ENCODE measurements around the gene MRPS7. TPM values are rescaled to one million over a fixed set of nuclear protein-coding genes. Genes with fewer than 3 reads are reported as not detected.

Gene MRPS7
- polyA plus RNA-seq (2012; ENCODE audit: low read depth, missing spikeins): 67.2 TPM

DNA sequence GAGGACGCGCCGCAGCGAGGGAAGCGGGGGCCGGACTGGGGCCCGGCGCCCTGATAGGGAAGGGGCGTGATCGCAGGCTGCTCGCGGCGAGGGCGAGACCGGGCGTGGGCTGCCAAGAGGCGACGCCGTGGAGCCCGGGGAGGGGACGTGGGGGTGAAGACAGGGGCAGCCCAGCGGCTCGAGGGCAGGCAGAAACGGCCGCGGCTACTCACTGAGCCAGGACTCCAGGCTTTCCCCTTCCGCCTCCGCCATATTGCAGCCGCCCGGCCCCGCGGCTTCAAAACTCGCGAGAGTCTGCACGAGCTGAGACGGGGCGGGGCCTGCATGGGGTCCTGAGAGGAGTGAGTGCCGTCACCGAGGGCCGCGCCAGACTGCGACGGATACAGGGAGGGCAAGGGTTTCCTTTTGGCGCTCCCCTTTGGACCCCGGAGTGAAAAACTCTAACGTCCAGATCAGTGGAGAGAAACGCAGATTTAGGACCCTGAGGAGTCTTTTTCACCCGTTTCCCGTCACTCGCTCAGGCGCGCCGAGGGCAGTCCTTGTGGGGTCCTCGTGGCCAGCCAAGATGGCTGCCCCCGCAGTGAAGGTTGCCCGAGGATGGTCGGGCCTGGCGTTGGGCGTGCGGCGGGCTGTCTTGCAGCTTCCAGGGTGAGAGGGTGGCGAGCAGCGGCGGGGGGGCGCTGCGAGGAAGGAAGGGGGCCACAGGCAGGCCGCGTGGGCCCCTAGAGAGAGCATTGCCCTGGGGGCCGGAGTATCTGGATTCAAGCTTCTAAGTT, at the start of gene MRPS7, which contains the start of gene GGA3:
Gene MRPS7, plus strand, starts transcription at position 544 of the 776 bp plus-strand sequence. Its CDS starts 22 bp downstream, at position 566.
Gene GGA3, minus strand, starts transcription at position 271 of the 776 bp plus-strand sequence. Its CDS starts 19 bp downstream, at position 252.
- TF ChIP-seq TAF1 (IDR thresholded peaks at IDR 0.05; ENCODE audit: low read depth, low read length) (peak; percentile 94), POLR2AphosphoS5 (IDR thresholded peaks at IDR 0.05; ENCODE audit: low read depth, low read length) (peak; percentile 77), PAX5 (IDR thresholded peaks at IDR 0.05; ENCODE audit: insufficient read depth, low read length, severe bottlenecking) (no peak), POU2F2 (IDR thresholded peaks at IDR 0.05; ENCODE audit: low read depth, low read length) (peak; percentile 40; the same call in 1 of the 2 replicates), POLR2A (IDR thresholded peaks at IDR 0.05; ENCODE audit: low read depth, low read length) (peak; percentile 76), SPI1 (IDR thresholded peaks at IDR 0.05; ENCODE audit: low read depth, low read length) (no peak)
- DNase-seq (ENCODE audit: insufficient read length, low spot score): peak; percentile 91
- peak; percentile 86 for FAIRE-seq

GRCh38 chr17:75218131-75218530, 43.5 kb upstream of the MRPS7 start:
- DNase-seq (ENCODE audit: insufficient read length, low spot score): no peak
- FAIRE-seq: no peak
- TF ChIP-seq POU2F2 (IDR thresholded peaks at IDR 0.05; ENCODE audit: low read depth, low read length) (no peak), SPI1 (IDR thresholded peaks at IDR 0.05; ENCODE audit: low read depth, low read length) (no peak), POLR2AphosphoS5 (IDR thresholded peaks at IDR 0.05; ENCODE audit: low read depth, low read length) (no peak), POLR2A (IDR thresholded peaks at IDR 0.05; ENCODE audit: low read depth, low read length) (no peak)

GRCh38 chr17:75219815-75220214, 41.9 kb upstream of the MRPS7 start:
- FAIRE-seq (no peak), DNase-seq (ENCODE audit: insufficient read length, low spot score) (no peak)

DNA sequence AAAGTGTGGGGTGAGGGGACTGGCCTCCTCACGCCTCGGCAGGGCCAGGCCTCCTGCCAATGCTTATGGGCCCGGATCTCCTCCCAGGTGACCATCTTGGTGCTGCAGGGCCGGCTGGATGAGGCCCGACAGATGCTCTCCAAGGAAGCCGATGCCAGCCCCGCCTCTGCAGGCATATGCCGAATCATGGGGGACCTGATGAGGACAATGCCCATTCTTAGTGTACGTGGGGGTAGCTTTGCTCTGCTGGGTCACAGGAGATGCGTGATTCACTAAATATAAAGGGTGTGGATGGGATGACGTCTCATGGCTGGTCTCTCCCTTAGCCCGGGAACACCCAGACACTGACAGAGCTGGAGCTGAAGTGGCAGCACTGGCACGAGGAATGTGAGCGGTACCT, 36.7 kb upstream of the MRPS7 start:
- no peak for FAIRE-seq

More at GRCh38 chr17:75219815-75220214, 41.9 kb upstream of the MRPS7 start:
- TF ChIP-seq POU2F2 (IDR thresholded peaks at IDR 0.05; ENCODE audit: low read depth, low read length): no peak
- no peak for TF ChIP-seq SPI1 (IDR thresholded peaks at IDR 0.05; ENCODE audit: low read depth, low read length)
- TF ChIP-seq POLR2AphosphoS5 (IDR thresholded peaks at IDR 0.05; ENCODE audit: low read depth, low read length): no peak
- no peak for TF ChIP-seq PAX5 (IDR thresholded peaks at IDR 0.05; ENCODE audit: insufficient read depth, low read length, severe bottlenecking)
- no peak for TF ChIP-seq POLR2A (IDR thresholded peaks at IDR 0.05; ENCODE audit: low read depth, low read length)

GRCh38 chr17:75227729-75228128, 34.0 kb upstream of the MRPS7 start:
- TF ChIP-seq POLR2AphosphoS5 (IDR thresholded peaks at IDR 0.05; ENCODE audit: low read depth, low read length) (no peak), SPI1 (IDR thresholded peaks at IDR 0.05; ENCODE audit: low read depth, low read length) (no peak)
- DNase-seq (ENCODE audit: insufficient read length, low spot score) (no peak), FAIRE-seq (no peak)

More for the DNA sequence above, 36.7 kb upstream of the MRPS7 start:
- no peak for DNase-seq (ENCODE audit: insufficient read length, low spot score)
- TF ChIP-seq POLR2A (IDR thresholded peaks at IDR 0.05; ENCODE audit: low read depth, low read length): no peak
- no peak for TF ChIP-seq TAF1 (IDR thresholded peaks at IDR 0.05; ENCODE audit: low read depth, low read length)
- TF ChIP-seq SPI1 (IDR thresholded peaks at IDR 0.05; ENCODE audit: low read depth, low read length): no peak
- no peak for TF ChIP-seq POU2F2 (IDR thresholded peaks at IDR 0.05; ENCODE audit: low read depth, low read length)
- TF ChIP-seq PAX5 (IDR thresholded peaks at IDR 0.05; ENCODE audit: insufficient read depth, low read length, severe bottlenecking): no peak
- TF ChIP-seq POLR2AphosphoS5 (IDR thresholded peaks at IDR 0.05; ENCODE audit: low read depth, low read length): no peak

DNA sequence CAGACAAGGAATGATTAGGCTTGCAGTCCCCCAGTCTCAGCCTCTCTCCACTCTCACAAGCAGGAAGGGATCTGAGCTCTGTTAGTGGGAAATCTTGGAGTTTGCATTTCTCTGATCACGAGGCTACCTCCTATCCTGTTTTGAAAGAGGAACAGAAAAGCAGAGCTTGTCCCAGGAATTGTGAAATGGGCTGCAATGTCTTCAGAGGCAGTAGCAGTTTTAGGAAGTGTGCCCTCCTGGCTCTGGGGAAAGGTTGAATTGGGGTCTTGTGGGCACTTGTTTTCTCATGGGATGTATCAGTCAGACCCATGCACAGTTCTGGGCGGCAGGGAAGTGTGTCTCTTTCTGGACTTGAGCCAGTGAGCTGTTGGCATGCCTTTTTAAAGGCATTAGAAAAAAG, 33.4 kb upstream of the MRPS7 start:
- FAIRE-seq: no peak
- no peak for DNase-seq (ENCODE audit: insufficient read length, low spot score)
- TF ChIP-seq PAX5 (IDR thresholded peaks at IDR 0.05; ENCODE audit: insufficient read depth, low read length, severe bottlenecking): no peak
- no peak for TF ChIP-seq POLR2AphosphoS5 (IDR thresholded peaks at IDR 0.05; ENCODE audit: low read depth, low read length)
- no peak for TF ChIP-seq POLR2A (IDR thresholded peaks at IDR 0.05; ENCODE audit: low read depth, low read length)
- TF ChIP-seq SPI1 (IDR thresholded peaks at IDR 0.05; ENCODE audit: low read depth, low read length): no peak
- no peak for TF ChIP-seq TAF1 (IDR thresholded peaks at IDR 0.05; ENCODE audit: low read depth, low read length)
- no peak for TF ChIP-seq POU2F2 (IDR thresholded peaks at IDR 0.05; ENCODE audit: low read depth, low read length)

- FAIRE-seq: no peak
- TF ChIP-seq POLR2AphosphoS5 (IDR thresholded peaks at IDR 0.05; ENCODE audit: low read depth, low read length) (no peak), PAX5 (IDR thresholded peaks at IDR 0.05; ENCODE audit: insufficient read depth, low read length, severe bottlenecking) (no peak), POU2F2 (IDR thresholded peaks at IDR 0.05; ENCODE audit: low read depth, low read length) (no peak), TAF1 (IDR thresholded peaks at IDR 0.05; ENCODE audit: low read depth, low read length) (no peak), POLR2A (IDR thresholded peaks at IDR 0.05; ENCODE audit: low read depth, low read length) (no peak), SPI1 (IDR thresholded peaks at IDR 0.05; ENCODE audit: low read depth, low read length) (no peak)
- no peak for DNase-seq (ENCODE audit: insufficient read length, low spot score)
Measured at GRCh38 chr17:75228847-75229246, 32.8 kb upstream of the MRPS7 start.

DNA sequence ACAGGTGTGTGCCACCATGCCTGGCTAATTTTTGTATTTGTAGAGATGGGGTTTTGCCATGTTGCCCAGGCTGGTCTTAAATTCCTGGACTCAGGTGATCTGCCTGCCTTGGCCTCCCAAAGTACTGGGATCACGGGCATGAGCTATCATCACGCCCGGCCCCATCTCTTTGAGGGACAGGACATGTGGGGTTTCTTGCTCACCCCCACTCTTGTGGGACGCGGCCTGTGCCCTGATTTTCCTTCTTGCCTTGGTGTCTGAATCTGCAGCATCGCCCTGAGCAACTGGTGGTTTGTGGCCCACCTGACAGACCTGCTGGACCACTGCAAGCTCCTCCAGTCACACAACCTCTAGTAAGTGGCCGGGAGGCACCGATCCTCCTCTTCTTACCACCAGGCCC, 30.6 kb upstream of the MRPS7 start:
- TF ChIP-seq POLR2AphosphoS5 (IDR thresholded peaks at IDR 0.05; ENCODE audit: low read depth, low read length): no peak
- no peak for TF ChIP-seq PAX5 (IDR thresholded peaks at IDR 0.05; ENCODE audit: insufficient read depth, low read length, severe bottlenecking)
- no peak for TF ChIP-seq POLR2A (IDR thresholded peaks at IDR 0.05; ENCODE audit: low read depth, low read length)
- no peak for TF ChIP-seq TAF1 (IDR thresholded peaks at IDR 0.05; ENCODE audit: low read depth, low read length)
- TF ChIP-seq POU2F2 (IDR thresholded peaks at IDR 0.05; ENCODE audit: low read depth, low read length): no peak
- no peak for TF ChIP-seq SPI1 (IDR thresholded peaks at IDR 0.05; ENCODE audit: low read depth, low read length)
- DNase-seq (ENCODE audit: insufficient read length, low spot score) (no peak), FAIRE-seq (no peak)

DNA sequence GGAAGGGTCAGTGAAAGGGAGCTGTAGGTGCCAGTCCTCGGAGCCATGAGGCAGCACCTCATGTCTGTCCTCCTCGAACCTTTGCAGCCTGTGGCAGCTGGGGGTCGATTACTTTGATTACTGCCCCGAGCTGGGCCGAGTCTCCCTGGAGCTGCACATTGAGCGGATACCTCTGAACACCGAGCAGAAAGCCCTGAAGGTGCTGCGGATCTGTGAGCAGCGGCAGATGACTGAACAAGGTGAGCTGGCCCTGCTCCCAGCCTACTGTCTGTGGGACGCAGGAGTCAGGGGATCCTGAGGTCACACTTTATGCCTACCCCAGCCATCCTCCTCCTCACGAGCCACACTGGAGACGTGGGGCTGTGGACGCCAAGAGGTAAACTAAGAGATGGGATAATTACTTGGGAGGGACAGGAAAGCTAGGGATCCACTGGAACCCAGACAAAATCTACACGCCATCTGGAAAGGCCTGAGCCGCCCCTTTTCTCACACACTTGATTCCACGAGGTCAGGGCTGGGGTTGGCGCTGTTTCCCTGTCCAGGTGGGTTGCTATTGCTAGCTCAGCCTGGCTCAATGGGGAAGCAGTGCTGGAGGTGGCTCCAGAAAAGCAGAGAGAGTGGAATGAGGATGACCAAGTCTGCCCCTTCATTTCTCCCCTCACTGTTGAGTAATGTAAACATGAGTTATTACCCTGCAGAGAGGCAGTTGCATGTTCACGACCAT, 29.8 kb upstream of the MRPS7 start:
- no peak for TF ChIP-seq SPI1 (IDR thresholded peaks at IDR 0.05; ENCODE audit: low read depth, low read length)
- DNase-seq (ENCODE audit: insufficient read length, low spot score) (no peak), FAIRE-seq (no peak)
